Stimulated activated CD4-positive, alpha-beta T cell treated with anti-CD3 and anti-CD28 coated beads, Interleukin-12 subunit alpha, Interleukin-12 subunit beta, amount 100 ng/mL, for 24 hours (primary cell): ENCODE measurements around the gene BBS9.

Source experiments
- DNase-seq, 2 experiments: peaks; one replicate each; pipeline ENCODE4 v3.0.0-alpha.2; 2020; ENCODE audit warnings: low read depth in 2 of 2

Gene BBS9

DNA sequence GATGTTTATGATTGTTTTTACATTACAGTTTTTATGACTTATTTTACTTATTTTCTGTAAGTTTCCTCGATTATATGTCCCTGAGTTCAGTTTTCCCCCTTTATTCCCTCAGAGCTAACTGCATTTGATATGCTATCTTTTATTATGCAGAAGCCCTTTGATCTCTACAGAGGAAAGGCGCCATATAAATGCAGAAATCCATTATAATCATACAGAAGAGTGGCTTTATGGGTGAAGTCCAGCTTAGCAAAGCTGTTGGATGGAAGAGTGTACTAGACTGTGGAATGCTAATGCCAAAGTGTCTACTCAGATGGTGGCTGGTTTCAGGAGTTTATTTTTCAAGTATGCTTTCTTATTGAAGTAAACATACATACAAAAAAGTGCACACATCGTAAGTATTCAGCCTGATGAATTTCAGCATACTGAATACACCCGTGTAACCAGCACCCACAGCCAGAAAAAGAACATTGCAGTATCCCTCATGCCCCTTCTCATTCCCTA lies 517.6 kb downstream of the BBS9 start:
- no peak for DNase-seq

- DNase-seq: no peak
Measured at GRCh38 chr7:33649476-33650441, 520.4 kb downstream of the BBS9 start.

DNA sequence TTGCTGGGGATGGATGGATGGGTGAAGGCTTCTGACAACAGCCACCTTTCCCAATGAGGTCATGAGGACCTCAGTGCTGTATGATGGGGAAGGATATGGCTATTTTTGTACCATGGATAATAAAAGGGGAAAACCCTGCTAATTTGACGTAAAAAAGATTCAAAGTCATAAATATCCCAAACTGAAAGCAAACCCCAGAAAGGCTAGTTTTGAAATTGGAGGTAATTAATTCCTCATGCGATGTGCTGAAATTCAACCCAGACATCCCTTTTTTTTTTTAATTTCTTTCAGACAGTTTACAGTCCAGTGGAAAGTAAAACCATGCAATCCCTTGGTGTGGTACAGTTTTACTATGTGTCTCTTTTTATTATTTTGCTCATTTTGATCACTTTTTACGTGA lies 521.5 kb downstream of the BBS9 start:
- DNase-seq: no peak

- no peak for DNase-seq
Measured at GRCh38 chr7:33651998-33652515, 522.7 kb downstream of the BBS9 start.

GRCh38 chr7:33654676-33655075 lies 525.3 kb downstream of the BBS9 start:
- DNase-seq: no peak
